ENCODE data around the gene PPP1R13B. TPM values are rescaled to one million over a fixed set of nuclear protein-coding genes. Genes with fewer than 3 reads are reported as not detected.

PPP1R13B gene
- polyA plus RNA-seq, 1 of the 3 experiments (the other 2 are of a cell fraction), result 5.7 TPM

DNA sequence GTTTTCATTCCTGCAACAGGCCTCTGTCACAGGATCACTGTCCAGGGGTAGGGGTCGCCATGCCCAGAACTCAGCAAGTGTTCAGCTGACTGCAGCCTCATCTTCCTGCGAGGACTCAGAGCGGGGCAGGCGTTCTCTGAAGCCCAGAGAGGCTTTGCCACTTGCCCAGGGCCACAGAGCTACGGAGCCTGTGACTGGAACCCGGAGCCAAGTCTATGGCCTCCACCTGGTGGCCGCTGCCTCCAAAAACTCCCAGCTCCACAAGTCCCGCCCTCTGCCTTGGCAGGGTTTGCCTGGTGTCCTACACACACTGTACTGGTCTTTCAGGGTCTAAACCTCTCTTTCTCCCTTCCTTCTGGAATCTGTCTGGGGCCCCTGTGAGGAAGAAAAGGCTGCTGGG, 8.7 kb upstream of the PPP1R13B start:
- CTCF ChIA-PET, result interaction anchor here (0.8 to 1.9 kb wide), 3 partner anchors 22 to 54 kb away, joined by 3 to 7 read pairs (median 4); no protein-coding TSS in a partner anchor
- H3K4me1 ChIP-seq (ENCODE audit: control insufficient read depth in 1 of 2, insufficient read depth in 2 of 2, low read depth in 1 of 2, low read length in 1 of 2), result peaks cover 0 to 8% of the 10 kb centered on the region in 2 experiments; a peak in 1 of 4 replicates
- POLR2A ChIA-PET, result interaction anchor here (0.7 kb wide), 1 partner anchor 11 kb away, joined by 3 read pairs; no protein-coding TSS in a partner anchor
- no peaks in the 10 kb centered on the region for H3K36me3 ChIP-seq (replicated peaks in 1 of 2; ENCODE audit: control insufficient read depth in 1 of 2, insufficient read depth in 2 of 2, low read length in 1 of 2)
- H3F3A ChIP-seq (replicated peaks; ENCODE audit: insufficient read depth), result no peaks in the 10 kb centered on the region
- H3K27ac ChIP-seq (ENCODE audit: low read depth in 2 of 2, low read length in 1 of 2), result no peak overlapping the region
- no peak for DNase-seq
- no peaks in the 10 kb centered on the region for H3K9me3 ChIP-seq
- no peak overlapping the region for H3K9ac ChIP-seq
- H4K20me1 ChIP-seq (ENCODE audit: insufficient read depth), result no peaks in the 10 kb centered on the region
- H3K27me3 ChIP-seq (ENCODE audit: insufficient read depth), result no peaks in the 10 kb centered on the region
- no peaks in the 10 kb centered on the region for H3K79me2 ChIP-seq (ENCODE audit: insufficient read depth)
- 81% methylated on average over 3 of the region's 8 CpGs for WGBS (ENCODE audit: low lambda C conversion rate)
- TF ChIP-seq POLR2AphosphoS5 (IDR thresholded peaks at IDR 0.05; ENCODE audit: low read depth, low read length), result no peak
- TF ChIP-seq RFX5 (IDR thresholded peaks at IDR 0.05; ENCODE audit: low read length), result no peak
- TF ChIP-seq, protein P1, sequence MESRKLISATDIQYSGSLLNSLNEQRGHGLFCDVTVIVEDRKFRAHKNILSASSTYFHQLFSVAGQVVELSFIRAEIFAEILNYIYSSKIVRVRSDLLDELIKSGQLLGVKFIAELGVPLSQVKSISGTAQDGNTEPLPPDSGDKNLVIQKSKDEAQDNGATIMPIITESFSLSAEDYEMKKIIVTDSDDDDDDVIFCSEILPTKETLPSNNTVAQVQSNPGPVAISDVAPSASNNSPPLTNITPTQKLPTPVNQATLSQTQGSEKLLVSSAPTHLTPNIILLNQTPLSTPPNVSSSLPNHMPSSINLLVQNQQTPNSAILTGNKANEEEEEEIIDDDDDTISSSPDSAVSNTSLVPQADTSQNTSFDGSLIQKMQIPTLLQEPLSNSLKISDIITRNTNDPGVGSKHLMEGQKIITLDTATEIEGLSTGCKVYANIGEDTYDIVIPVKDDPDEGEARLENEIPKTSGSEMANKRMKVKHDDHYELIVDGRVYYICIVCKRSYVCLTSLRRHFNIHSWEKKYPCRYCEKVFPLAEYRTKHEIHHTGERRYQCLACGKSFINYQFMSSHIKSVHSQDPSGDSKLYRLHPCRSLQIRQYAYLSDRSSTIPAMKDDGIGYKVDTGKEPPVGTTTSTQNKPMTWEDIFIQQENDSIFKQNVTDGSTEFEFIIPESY (IDR thresholded peaks at IDR 0.05; ENCODE audit: borderline replicate concordance, low read depth), result no peak
- TF ChIP-seq YY1 (IDR thresholded peaks at IDR 0.05; ENCODE audit: low read depth), result no peak
- TF ChIP-seq, protein P2, sequence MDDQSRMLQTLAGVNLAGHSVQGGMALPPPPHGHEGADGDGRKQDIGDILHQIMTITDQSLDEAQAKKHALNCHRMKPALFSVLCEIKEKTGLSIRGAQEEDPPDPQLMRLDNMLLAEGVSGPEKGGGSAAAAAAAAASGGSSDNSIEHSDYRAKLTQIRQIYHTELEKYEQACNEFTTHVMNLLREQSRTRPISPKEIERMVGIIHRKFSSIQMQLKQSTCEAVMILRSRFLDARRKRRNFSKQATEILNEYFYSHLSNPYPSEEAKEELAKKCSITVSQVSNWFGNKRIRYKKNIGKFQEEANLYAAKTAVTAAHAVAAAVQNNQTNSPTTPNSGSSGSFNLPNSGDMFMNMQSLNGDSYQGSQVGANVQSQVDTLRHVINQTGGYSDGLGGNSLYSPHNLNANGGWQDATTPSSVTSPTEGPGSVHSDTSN (IDR thresholded peaks at IDR 0.05), result no peak
- TF ChIP-seq, protein P3, sequence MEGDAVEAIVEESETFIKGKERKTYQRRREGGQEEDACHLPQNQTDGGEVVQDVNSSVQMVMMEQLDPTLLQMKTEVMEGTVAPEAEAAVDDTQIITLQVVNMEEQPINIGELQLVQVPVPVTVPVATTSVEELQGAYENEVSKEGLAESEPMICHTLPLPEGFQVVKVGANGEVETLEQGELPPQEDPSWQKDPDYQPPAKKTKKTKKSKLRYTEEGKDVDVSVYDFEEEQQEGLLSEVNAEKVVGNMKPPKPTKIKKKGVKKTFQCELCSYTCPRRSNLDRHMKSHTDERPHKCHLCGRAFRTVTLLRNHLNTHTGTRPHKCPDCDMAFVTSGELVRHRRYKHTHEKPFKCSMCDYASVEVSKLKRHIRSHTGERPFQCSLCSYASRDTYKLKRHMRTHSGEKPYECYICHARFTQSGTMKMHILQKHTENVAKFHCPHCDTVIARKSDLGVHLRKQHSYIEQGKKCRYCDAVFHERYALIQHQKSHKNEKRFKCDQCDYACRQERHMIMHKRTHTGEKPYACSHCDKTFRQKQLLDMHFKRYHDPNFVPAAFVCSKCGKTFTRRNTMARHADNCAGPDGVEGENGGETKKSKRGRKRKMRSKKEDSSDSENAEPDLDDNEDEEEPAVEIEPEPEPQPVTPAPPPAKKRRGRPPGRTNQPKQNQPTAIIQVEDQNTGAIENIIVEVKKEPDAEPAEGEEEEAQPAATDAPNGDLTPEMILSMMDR (IDR thresholded peaks at IDR 0.05), result no peak
- no peak for TF ChIP-seq GATA2 (CRISPR knock-in tag; IDR thresholded peaks at IDR 0.05)
- TF ChIP-seq CHD2 (IDR thresholded peaks at IDR 0.05; ENCODE audit: low read length, partially characterized antibody), result no peak
- no peak for TF ChIP-seq SMC3 (IDR thresholded peaks at IDR 0.05; ENCODE audit: low read depth, low read length)
- TF ChIP-seq TEAD4 (IDR thresholded peaks at IDR 0.05; ENCODE audit: borderline replicate concordance, insufficient read depth), result no peak
- TF ChIP-seq JUND (IDR thresholded peaks at IDR 0.05), result no peak
- TF ChIP-seq RCOR1 (IDR thresholded peaks at IDR 0.05; ENCODE audit: low read length), result no peak
- TF ChIP-seq, protein P4, sequence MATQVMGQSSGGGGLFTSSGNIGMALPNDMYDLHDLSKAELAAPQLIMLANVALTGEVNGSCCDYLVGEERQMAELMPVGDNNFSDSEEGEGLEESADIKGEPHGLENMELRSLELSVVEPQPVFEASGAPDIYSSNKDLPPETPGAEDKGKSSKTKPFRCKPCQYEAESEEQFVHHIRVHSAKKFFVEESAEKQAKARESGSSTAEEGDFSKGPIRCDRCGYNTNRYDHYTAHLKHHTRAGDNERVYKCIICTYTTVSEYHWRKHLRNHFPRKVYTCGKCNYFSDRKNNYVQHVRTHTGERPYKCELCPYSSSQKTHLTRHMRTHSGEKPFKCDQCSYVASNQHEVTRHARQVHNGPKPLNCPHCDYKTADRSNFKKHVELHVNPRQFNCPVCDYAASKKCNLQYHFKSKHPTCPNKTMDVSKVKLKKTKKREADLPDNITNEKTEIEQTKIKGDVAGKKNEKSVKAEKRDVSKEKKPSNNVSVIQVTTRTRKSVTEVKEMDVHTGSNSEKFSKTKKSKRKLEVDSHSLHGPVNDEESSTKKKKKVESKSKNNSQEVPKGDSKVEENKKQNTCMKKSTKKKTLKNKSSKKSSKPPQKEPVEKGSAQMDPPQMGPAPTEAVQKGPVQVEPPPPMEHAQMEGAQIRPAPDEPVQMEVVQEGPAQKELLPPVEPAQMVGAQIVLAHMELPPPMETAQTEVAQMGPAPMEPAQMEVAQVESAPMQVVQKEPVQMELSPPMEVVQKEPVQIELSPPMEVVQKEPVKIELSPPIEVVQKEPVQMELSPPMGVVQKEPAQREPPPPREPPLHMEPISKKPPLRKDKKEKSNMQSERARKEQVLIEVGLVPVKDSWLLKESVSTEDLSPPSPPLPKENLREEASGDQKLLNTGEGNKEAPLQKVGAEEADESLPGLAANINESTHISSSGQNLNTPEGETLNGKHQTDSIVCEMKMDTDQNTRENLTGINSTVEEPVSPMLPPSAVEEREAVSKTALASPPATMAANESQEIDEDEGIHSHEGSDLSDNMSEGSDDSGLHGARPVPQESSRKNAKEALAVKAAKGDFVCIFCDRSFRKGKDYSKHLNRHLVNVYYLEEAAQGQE (IDR thresholded peaks at IDR 0.05; ENCODE audit: low read depth, low read length), result no peak
- TF ChIP-seq SIN3A (IDR thresholded peaks at IDR 0.05; ENCODE audit: borderline replicate concordance, low read depth, low read length), result no peak
- no peak for TF ChIP-seq FOXJ3 (CRISPR knock-in tag; IDR thresholded peaks at IDR 0.05)
- TF ChIP-seq ELF1 (IDR thresholded peaks at IDR 0.05), result no peak
- H2AFZ ChIP-seq (ENCODE audit: low read depth), result no peak overlapping the region
- no peak overlapping the region for H3K4me3 ChIP-seq (ENCODE audit: low read depth in 2 of 2, low read length in 1 of 2)
- H3K4me2 ChIP-seq, result no peak overlapping the region
- no peaks in the 10 kb centered on the region for H3K9me2 ChIP-seq
